Caki2 (cell line): ENCODE data around the gene ZNRF4. TPM values are rescaled to one million over a fixed set of nuclear protein-coding genes. Genes with fewer than 3 reads are reported as not detected.
"Not testable (repeated sequence)": the region's sequence is repeated elsewhere in the genome, so short reads cannot be mapped to it uniquely, and the experiment has no call there.

ENCODE experiments used
- DNase-seq: peaks from one replicate; pipeline ENCODE4 v3.0.0-alpha.2; 2015; ENCODE audit warnings: low read depth
- in situ Hi-C: cut with HindIII; loops from 2 replicates; pipeline ENCODE4 v1.10.0; 2016; ENCODE audit warnings: low sequenced_read_pairs, low pct_unique_long_range_greater_than_20kb, mixed read lengths
- total RNA-seq: library from RNA; depleted of rRNA; stranded (reverse); fragments of >200 nt; shearing (Covaris generic); gene quantifications from 2 replicates; pipeline ENCODE4 v1.2.3, GENCODE V29; 2014; ENCODE audit warnings: low replicate concordance; rRNA removed

ZNRF4 gene, protein sequence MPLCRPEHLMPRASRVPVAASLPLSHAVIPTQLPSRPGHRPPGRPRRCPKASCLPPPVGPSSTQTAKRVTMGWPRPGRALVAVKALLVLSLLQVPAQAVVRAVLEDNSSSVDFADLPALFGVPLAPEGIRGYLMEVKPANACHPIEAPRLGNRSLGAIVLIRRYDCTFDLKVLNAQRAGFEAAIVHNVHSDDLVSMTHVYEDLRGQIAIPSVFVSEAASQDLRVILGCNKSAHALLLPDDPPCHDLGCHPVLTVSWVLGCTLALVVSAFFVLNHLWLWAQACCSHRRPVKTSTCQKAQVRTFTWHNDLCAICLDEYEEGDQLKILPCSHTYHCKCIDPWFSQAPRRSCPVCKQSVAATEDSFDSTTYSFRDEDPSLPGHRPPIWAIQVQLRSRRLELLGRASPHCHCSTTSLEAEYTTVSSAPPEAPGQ
- total RNA-seq = not detected in 2 replicates

GRCh38 chr19:5455367-5456129, at the start of gene ZNRF4:
ZNRF4 (plus strand) TSS chr19:5455417; CDS start chr19:5455492, 75 bp downstream.
- no peak for DNase-seq
- in situ Hi-C loops = no loop called here

DNA sequence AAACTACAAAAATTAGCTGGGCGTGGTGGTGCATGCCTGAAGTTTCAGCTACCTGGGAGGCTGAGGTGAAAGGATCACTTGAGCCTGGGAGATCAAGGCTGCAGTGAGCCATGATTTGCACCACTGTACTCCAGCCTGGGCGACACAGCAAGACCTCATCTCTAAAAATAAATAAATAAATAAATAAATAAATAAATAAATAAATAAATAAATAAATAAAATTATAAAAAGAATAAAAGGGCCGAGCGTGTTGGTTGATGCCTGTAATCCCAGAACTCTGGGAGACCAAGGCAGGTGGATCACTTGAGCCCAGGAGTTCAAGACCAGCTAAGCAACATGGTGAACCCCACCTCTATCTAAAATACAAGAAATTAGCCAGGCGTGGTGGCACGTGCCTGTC, 49.0 kb upstream of the ZNRF4 start:
- DNase-seq, in situ Hi-C loops: not testable (repeated sequence)

DNA sequence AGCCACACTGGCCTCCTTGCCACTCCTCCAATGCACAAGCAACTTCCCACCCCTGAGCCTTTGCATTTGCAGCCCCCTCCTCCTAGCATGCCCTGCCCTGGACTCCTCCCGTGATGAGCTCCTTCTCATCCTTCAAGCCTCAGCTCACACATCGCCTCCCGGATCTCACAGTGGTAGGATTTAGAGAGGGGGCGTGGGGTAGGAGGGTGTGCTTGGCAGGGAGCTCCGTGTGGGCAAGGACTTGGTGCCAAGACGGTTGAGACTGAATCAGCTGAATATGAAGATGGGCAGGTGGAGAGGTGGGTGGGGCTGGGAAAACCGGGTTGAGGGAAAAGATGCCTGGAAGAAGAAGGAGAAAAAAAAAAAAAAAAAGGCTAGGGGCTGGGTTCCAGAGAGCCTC, 48.4 kb upstream of the ZNRF4 start:
- DNase-seq = no peak
- in situ Hi-C loops = no loop called here

DNA sequence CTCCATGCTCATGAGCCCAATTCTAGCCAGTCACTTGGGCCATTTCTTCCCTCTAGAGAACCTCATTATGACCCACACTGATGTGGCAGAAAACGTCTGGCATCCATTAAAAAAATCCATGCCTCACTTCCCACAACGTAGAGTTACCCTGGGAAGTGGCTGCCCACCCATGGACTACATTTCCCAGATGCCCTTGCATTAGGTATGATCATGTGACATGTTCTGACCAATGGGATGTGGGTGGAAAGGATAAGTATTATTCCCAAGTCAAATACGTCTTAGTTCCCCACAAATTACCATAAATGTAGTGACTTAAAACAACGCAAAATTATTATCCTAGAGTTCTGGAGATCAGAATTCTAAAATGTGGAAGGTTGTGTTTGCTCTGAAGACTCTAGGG, 47.9 kb upstream of the ZNRF4 start:
- in situ Hi-C loops = no loop called here
- peak; percentile 17 for DNase-seq

DNA sequence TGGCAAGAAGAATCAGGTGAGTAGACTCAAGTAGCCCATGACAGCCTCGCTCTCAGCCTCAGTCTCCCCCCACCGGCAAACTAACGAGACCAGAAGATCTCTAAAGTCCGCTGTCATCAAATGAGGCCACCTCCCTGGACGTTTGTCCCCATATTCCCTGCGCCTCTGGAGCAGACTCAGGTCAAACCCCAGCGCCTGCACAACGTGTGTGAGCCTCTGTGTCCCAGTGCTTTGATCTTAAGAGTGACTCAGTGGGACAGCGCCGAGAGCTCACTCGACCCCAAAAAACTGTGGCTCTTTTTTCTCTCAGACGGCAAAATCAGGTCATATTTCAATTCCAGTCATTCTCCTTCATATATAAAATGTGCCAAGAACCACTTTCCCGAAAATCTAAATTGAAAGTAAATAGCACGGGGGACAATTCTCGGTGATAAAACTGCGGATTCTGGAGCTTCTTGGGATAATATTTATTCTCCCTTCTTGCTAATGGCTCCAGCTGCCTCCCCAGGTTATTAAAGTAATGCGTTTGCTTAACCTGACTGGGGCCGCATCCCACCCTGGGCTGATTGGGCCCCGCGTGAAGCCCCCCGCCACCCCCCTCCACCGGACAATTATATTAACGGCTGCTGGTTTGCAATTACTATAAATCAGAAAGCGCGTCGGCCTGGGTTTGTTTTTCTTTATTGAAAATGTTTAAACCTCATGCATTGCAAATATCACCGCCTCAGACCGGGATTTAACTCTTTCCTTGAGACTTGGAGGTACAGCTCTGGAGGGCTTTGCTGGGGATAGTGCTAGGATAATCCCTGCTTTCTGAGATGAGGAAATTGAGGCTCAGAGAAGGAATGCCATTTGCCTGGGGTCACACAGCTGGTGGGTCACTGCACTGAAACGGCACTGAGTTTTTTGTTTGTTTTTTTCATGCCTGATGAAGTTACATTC, 37.5 kb upstream of the ZNRF4 start:
- in situ Hi-C loops = no loop called here
- no peak for DNase-seq

DNA sequence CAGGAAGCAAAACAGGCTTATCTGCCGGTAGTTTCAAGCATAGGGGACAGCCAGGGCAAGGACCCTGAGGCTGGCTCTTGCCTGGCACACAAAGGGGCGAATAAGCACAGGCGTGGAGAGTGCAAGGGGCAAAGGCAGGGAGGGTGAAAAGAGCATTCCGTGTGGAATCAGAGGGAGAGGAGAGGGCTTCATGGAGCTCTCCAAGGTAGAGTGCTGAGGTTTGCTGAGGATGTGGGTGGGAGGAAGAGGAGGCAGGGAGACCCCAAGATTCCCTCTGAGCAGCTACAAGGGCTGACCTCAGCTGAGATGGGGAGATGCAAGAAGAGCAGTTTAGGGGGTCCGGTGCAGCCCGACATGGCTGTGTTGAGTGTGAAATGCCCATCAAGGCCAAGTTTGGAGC, 36.5 kb upstream of the ZNRF4 start:
- in situ Hi-C loops = no loop called here
- DNase-seq = no peak

GRCh38 chr19:5420953-5421352, 34.3 kb upstream of the ZNRF4 start:
- in situ Hi-C loops = no loop called here

DNA sequence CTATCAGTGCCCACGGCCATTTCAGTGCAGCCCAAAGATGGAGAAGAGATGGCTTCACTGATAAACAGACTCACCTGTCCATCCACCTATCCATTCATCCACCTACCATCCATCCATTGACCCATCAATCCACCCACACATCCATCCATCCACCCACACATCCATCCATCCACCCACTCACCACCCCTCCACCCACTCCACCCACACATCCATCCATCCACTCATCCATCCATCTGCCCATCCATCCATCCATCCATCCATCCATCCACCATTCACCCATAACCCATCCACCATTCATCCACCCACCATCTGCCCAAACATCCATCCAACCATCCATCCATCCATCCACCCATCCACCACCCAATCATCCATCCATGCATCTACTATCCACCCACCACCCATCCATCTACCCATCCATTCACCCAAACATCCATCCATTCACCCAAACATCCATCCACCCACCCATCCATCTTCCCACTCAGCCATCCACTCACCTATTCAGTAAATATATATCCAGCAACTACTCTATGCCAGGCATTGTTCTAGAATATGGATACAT, 31.6 kb upstream of the ZNRF4 start:
- DNase-seq = no peak
- in situ Hi-C loops = no loop called here

More at GRCh38 chr19:5420953-5421352, 34.3 kb upstream of the ZNRF4 start:
- no peak for DNase-seq

GRCh38 chr19:5424192-5424973, 30.8 kb upstream of the ZNRF4 start:
- in situ Hi-C loops = no loop called here
- DNase-seq = no peak

DNA sequence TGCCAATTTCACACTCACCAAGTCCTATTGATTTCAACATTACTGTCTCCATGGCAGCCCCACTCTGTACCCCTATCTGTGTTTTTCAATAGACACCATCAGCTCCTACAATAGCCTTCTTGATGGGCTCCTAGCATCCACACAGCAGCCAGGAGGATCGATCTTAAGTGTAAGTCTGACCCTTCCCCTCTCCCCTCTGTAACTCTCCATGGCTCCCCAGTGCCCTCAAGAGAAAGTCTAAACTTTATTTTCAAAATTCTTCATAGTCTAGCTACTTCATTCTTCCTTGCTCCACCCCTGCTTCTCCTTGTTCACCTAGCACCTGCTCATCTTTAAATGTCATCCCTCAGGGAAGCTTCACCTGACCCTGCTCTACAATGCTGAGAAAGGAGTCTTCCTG, 30.0 kb upstream of the ZNRF4 start:
- in situ Hi-C loops = no loop called here
- DNase-seq = no peak

GRCh38 chr19:5430237-5430636, 25.0 kb upstream of the ZNRF4 start:
- in situ Hi-C loops = no loop called here

DNA sequence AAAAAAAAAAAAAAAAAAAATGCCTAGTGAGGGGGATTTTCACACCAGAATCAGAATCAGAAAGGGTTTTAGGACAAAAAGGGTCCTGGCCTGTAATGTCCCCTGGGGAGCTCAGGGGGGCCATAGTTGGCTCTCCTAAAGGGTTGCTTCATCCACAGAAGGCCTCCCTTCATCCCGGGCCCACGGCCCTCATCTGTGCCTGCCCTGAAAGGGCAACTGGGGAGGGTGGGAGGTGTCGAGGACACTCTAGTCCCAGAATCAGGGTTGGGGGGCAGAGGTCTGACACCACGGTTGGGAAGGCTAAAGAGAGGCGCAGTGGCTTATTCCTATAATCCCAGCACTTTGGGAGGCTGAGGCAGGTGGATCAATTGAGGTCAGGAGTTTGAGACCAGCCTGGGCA, 22.5 kb upstream of the ZNRF4 start:
- DNase-seq = no peak
- in situ Hi-C loops = no loop called here

More at GRCh38 chr19:5430237-5430636, 25.0 kb upstream of the ZNRF4 start:
- no peak for DNase-seq

GRCh38 chr19:5434351-5434917, 20.8 kb upstream of the ZNRF4 start:
- no peak for DNase-seq
- in situ Hi-C loops = no loop called here

DNA sequence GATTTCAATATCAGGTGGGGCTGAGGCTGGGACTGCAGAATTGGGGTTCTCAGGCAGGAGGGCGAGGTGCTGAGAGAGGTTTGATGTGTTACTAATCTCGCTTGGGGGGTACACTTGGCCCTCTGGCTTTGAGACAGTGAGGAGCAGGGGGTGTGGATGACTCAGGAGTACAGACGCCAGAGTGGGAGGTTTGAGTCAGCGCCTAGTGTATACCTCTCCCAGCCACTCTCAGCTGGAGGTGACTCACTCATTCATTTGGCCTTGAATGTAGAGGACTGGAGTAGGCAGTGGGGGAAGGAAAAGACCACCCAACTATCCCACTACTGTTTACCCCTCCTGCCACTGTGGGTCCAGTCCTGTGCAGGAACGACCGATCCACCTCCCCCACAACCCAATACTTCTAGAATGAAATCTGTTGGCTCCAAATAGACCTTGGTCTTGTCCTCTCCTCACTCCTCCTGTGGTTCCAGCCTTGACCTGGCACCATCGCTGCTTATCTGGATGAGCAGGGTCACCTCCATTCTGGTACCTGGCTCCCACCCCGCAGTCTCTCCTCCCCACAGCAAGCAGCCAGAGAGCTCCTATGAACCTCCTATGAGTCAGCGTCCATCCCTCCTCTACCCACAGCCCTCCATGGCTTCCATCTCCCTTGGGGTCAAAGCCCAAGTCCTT, 20.1 kb upstream of the ZNRF4 start:
- in situ Hi-C loops = no loop called here
- DNase-seq = peak; percentile 43

DNA sequence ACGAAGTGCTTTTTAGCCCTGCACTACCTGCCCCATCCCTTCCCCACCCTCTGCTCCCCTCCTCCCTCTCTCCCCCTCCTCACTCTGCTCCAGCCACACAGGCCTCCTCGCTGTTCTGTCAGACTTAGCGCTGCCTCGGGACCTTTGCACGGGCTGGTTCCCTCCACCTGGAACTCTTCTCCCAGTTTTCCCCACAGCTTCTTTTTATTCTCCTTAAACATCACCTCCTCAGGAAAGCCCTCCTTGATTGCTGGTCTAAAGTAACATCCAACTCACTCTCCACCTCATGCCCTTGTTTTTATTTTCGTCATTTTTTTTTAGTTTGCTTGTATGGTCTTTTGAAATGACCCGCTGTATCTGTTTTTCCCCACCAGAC, 19.6 kb upstream of the ZNRF4 start:
- in situ Hi-C loops = no loop called here
- DNase-seq = no peak

DNA sequence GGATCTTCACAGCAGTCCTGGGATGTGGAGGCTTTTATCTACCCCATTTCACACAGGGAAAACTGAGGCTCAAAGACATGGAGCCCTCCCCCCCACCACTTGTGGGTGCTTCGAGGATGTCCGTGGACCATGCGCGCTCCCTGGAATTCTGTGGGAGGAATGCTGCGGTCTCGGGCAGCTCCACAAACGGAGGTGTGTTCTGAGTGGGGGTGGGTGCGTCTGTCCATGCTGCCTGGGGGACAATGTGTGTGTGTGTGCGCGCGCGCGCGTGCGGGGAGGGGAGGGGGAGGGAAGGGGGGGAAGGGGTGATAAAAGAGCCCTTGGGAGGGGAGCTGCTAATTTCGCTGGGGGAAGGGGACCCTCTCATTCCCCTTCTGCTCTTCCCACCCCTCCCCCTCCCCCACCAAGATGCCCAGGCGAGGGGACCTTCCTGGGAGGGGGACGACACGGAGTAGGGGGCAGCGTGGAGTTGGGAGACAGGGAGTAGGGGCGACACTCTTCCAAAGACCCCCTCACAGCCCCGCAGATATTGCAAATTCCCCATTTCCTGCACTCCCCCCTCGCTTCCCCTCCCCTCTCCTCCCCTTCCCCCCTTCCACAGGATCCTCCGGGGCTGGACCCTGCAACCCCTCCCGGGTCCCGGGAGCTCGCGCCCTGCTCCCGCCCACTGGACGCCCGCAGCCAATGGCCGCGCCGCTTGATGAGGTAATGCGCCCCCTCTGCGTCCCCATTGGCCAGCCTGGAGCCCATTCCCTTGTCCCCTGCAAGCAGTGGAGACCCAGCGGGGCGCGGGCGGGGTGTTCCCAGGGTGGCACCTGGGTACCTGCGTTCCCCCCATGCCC, 18.9 kb upstream of the ZNRF4 start:
- peak; percentile 11 for DNase-seq
- in situ Hi-C loops = no loop called here
